ENCODE measurements around the gene IFNL2.

DNA sequence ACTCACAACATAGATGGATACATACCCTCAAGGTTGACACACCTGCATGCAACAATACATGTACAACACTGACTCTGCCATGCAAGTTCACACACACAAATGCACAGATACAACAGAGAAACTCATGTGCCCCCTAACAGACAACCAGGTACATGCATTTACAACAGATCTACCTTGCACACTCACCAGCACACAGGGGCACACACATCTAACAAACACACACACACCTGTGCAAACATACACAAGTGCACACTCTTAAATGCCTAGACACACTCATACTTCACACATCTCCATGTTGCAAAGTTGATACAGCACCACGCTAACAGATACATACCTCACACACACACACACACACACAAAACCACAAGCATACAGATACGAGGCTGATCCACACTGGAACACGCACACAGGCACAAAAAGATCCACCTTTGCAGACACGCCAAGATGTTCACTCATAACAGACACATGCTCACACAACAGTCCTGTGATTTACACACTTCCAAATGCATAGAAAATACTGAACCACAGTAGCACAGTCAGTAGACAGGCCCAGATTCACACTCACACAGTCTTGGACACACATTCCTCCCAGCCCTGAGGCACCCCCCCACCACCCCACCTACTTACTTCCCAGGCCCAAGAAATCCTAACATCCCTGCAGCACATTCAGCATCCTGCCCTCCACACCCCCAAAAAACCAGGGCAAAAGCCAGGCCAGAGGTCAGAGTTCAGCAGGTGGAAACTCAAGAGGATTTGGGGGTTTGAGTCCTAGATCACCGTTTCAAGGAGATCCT, 51.1 kb downstream of the IFNL2 start:
- TF ChIP-seq CTCF (IDR thresholded peaks at IDR 0.05): no peak
- TF ChIP-seq POLR2A (IDR thresholded peaks at IDR 0.05): no peak
